Transverse colon (tissue), 3 donors: ENCODE results near the gene SLC19A1.

Source experiments
- EP300 ChIP-seq: sonication (generic); formaldehyde crosslinking; IDR thresholded peaks from one replicate; pipeline ENCODE4 v1.6.1; 2017; ENCODE audit warnings: antibody characterized with exemption, low read depth
- POLR2A ChIP-seq: fragments of 450-650 bp; IDR thresholded peaks from one replicate; pipeline ENCODE4 v1.6.1; 2016; ENCODE audit warnings: antibody characterized with exemption, mild to moderate bottlenecking, moderate library complexity
- TF ChIP-seq, protein P1 (sequence below), 5 experiments: fragments of 200-600 bp in 3 of 5; fragments of 450-650 bp in 2 of 5; sonication (generic) in 3 of 5; IDR thresholded peaks; 1 replicate in 2 of 5; 2 replicates in 3 of 5; pipeline ENCODE4 v1.5.1; 2016 to 2017; ENCODE audit warnings: antibody characterized with exemption in 5 of 5, inconsistent platforms in 3 of 5, mild to moderate bottlenecking in 2 of 5, moderate library complexity in 1 of 5

DNA sequence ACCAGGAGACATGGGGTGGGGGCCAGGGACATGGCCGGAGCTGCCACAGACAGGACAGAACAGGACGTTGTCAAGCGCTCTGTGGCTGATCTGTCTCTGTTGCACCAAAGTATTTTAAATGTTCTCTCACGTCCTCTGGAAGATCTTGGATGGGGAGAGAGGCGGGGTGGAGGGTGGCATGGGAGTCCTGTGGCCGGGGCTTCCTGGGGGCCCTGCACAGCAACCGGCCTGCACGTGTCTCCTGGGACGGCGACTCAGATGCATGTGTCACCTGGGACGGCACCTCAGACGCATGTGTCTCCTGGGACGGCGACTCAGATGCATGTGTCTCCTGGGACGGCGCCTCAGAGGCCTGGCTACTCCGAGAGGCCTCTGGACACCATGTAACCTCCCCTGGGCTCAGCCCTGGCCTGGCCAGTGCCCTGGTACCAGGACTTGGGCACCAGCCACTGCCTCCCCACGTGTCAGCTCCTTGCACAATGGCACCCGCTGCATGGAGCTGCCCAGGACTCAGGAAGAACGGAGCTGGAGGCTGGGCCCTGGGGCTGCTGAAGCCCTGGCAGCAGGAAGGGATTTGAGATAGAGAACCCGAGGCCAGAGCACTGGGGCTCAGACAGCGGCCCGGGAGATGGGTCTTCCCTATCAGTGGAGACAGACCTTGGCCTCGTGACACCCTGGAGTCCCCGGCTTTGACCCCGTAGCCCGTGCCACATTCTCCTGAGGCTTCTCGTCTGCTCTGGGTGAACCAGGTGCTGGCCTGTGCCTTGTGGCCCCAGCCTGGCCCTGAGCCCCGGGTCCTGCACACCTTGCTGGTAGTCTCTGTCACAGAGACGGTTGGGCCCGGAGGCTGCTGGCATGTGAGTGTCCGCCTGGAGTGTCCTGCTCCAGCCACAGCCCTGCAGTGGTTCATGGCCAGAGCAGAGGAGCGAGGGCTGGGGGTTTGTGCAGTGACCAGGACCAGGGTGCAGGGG lies 14.7 kb upstream of the SLC19A1 start:
- TF ChIP-seq, protein P1, sequence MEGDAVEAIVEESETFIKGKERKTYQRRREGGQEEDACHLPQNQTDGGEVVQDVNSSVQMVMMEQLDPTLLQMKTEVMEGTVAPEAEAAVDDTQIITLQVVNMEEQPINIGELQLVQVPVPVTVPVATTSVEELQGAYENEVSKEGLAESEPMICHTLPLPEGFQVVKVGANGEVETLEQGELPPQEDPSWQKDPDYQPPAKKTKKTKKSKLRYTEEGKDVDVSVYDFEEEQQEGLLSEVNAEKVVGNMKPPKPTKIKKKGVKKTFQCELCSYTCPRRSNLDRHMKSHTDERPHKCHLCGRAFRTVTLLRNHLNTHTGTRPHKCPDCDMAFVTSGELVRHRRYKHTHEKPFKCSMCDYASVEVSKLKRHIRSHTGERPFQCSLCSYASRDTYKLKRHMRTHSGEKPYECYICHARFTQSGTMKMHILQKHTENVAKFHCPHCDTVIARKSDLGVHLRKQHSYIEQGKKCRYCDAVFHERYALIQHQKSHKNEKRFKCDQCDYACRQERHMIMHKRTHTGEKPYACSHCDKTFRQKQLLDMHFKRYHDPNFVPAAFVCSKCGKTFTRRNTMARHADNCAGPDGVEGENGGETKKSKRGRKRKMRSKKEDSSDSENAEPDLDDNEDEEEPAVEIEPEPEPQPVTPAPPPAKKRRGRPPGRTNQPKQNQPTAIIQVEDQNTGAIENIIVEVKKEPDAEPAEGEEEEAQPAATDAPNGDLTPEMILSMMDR (IDR thresholded peaks at IDR 0.05): no peak
- TF ChIP-seq EP300: no peak
- TF ChIP-seq POLR2A: no peak
